ENCODE measurements around the gene NPAS1. TPM values are rescaled to one million over a fixed set of nuclear protein-coding genes. Genes with fewer than 3 reads are reported as not detected.

Gene NPAS1
- total RNA-seq, 2 experiments from 2014 or later: 3.4 to 8.4 TPM

DNA sequence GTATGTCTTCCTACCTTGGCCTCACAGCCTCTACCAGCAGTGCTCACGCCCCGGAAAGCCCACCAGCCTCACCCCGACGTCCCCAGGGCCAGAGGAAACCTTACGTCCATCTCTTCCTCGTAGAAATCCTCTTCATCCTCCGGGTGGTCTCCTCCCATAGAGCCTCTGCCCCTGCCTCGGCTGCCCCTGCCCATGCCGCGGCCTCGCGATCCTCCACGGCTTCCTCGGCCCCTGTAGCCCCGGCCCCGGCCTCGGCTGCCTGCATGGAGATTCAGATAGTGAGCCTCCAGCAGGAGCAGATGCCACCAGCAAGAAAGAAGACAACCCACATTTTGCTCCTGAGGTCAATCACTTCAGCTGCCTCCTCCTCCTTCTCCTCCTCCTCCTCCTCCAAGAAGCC is 66.6 kb downstream of the NPAS1 start:
- intact Hi-C loops (cut with micrococcal nuclease; ENCODE audit: unreplicated experiment): no loop called here
- H3K27ac ChIP-seq (ENCODE audit: low read depth, low read length, poor library complexity, severe bottlenecking): no peak overlapping the region
- BruUV-seq (replicated peaks): no TSS peak
- CTCF ChIA-PET (ENCODE audit: unreplicated experiment): no interaction called here
- no peak overlapping the region for H3K4me2 ChIP-seq (ENCODE audit: low read length)
- H3K9me3 ChIP-seq (ENCODE audit: low read length): no peaks in the 10 kb centered on the region
- H4K20me1 ChIP-seq (ENCODE audit: insufficient read depth, low read length): no peaks in the 10 kb centered on the region
- no peaks in the 10 kb centered on the region for H3K9me2 ChIP-seq (ENCODE audit: insufficient read depth, low read length)
- H3K36me3 ChIP-seq (ENCODE audit: insufficient read depth, low read length): peaks cover 100% of the 10 kb centered on the region
- no peak overlapping the region for H2AFZ ChIP-seq (ENCODE audit: low read length)
- no peak for TF ChIP-seq EZH2phosphoT487 (IDR thresholded peaks at IDR 0.05; ENCODE audit: borderline replicate concordance, low read depth, low read length)
- TF ChIP-seq, protein P1, sequence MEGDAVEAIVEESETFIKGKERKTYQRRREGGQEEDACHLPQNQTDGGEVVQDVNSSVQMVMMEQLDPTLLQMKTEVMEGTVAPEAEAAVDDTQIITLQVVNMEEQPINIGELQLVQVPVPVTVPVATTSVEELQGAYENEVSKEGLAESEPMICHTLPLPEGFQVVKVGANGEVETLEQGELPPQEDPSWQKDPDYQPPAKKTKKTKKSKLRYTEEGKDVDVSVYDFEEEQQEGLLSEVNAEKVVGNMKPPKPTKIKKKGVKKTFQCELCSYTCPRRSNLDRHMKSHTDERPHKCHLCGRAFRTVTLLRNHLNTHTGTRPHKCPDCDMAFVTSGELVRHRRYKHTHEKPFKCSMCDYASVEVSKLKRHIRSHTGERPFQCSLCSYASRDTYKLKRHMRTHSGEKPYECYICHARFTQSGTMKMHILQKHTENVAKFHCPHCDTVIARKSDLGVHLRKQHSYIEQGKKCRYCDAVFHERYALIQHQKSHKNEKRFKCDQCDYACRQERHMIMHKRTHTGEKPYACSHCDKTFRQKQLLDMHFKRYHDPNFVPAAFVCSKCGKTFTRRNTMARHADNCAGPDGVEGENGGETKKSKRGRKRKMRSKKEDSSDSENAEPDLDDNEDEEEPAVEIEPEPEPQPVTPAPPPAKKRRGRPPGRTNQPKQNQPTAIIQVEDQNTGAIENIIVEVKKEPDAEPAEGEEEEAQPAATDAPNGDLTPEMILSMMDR (conservative IDR thresholded peaks at IDR 0.05; ENCODE audit: low read length): no peak
- no peak overlapping the region for H3K4me3 ChIP-seq (ENCODE audit: low read depth, low read length, poor library complexity, severe bottlenecking)
- DNase-seq (ENCODE audit: low spot score): no peak
- H3K4me1 ChIP-seq (ENCODE audit: insufficient read depth, low read length, poor library complexity, severe bottlenecking): no peaks in the 10 kb centered on the region
- POLR2A ChIA-PET: no interaction called here
- no peaks in the 10 kb centered on the region for H3K79me2 ChIP-seq (ENCODE audit: insufficient read depth, low read depth, low read length)

- no peaks in the 10 kb centered on the region for H3K9me3 ChIP-seq (ENCODE audit: low read length)
- TF ChIP-seq, protein P1 (conservative IDR thresholded peaks at IDR 0.05; ENCODE audit: low read length): no peak
- no peak for TF ChIP-seq EZH2phosphoT487 (IDR thresholded peaks at IDR 0.05; ENCODE audit: borderline replicate concordance, low read depth, low read length)
- no peak overlapping the region for H2AFZ ChIP-seq (ENCODE audit: low read length)
- H3K36me3 ChIP-seq (ENCODE audit: insufficient read depth, low read length): peaks cover 97% of the 10 kb centered on the region
- H3K4me3 ChIP-seq (ENCODE audit: low read depth, low read length, poor library complexity, severe bottlenecking): no peak overlapping the region
- POLR2A ChIA-PET: no interaction called here
- no peaks in the 10 kb centered on the region for H4K20me1 ChIP-seq (ENCODE audit: insufficient read depth, low read length)
- intact Hi-C loops (cut with micrococcal nuclease; ENCODE audit: unreplicated experiment): no loop called here
- CTCF ChIA-PET (ENCODE audit: unreplicated experiment): no interaction called here
- no peaks in the 10 kb centered on the region for H3K4me1 ChIP-seq (ENCODE audit: insufficient read depth, low read length, poor library complexity, severe bottlenecking)
- no peak overlapping the region for H3K4me2 ChIP-seq (ENCODE audit: low read length)
- 0 out of 2 replicates have a peak, but pooled peaks cover 3% of the 10 kb centered on the region for H3K79me2 ChIP-seq (ENCODE audit: insufficient read depth, low read depth, low read length)
- no TSS peak for BruUV-seq (replicated peaks)
- H3K27ac ChIP-seq (ENCODE audit: low read depth, low read length, poor library complexity, severe bottlenecking): no peak overlapping the region
- H3K9me2 ChIP-seq (ENCODE audit: insufficient read depth, low read length): no peaks in the 10 kb centered on the region
- DNase-seq (ENCODE audit: low spot score): no peak
Measured at GRCh38 chr19:47089767-47090350, 70.2 kb downstream of the NPAS1 start.

DNA sequence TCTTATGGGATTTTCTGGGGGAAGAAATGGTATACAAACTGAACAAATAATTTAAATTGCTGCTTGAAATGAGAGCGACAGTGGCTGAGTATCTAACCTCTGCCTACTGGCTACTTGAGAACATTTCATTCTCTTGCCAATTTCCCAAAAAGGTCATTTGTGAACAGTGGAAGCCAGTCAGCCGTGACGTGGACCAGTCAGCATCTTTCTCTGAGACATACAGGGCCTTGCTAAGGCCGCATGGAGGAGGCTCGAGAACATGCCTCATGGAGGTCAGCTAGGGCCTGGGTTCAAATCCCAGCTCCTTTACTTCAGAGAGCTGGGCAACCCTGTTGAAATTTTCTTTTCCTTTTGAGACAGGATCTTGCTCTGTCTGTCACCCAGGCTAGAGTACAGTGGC is 73.6 kb downstream of the NPAS1 start:
- intact Hi-C loops (cut with micrococcal nuclease; ENCODE audit: unreplicated experiment): no loop called here
- Histone ChIP-seq H3K9me3 (ENCODE audit: low read length) (no peaks in the 10 kb centered on the region), H2AFZ (ENCODE audit: low read length) (no peak overlapping the region), H3K4me3 (ENCODE audit: low read depth, low read length, poor library complexity, severe bottlenecking) (no peak overlapping the region), H3K27ac (ENCODE audit: low read depth, low read length, poor library complexity, severe bottlenecking) (no peak overlapping the region), H3K36me3 (ENCODE audit: insufficient read depth, low read length) (peaks cover 96% of the 10 kb centered on the region), H3K4me2 (ENCODE audit: low read length) (no peak overlapping the region), H3K79me2 (ENCODE audit: insufficient read depth, low read depth, low read length) (peaks cover 35% of the 10 kb centered on the region), H3K4me1 (ENCODE audit: insufficient read depth, low read length, poor library complexity, severe bottlenecking) (no peaks in the 10 kb centered on the region), H3K9me2 (ENCODE audit: insufficient read depth, low read length) (no peaks in the 10 kb centered on the region), H4K20me1 (ENCODE audit: insufficient read depth, low read length) (no peaks in the 10 kb centered on the region)
- no peak for DNase-seq (ENCODE audit: low spot score)
- ChIA-PET CTCF (ENCODE audit: unreplicated experiment) (no interaction called here), POLR2A (interaction anchor here (0.6 kb wide), 1 partner anchor 50 kb away, joined by 5 read pairs; no protein-coding TSS in a partner anchor)
- no TSS peak for BruUV-seq (replicated peaks)
- TF ChIP-seq EZH2phosphoT487 (IDR thresholded peaks at IDR 0.05; ENCODE audit: borderline replicate concordance, low read depth, low read length): no peak
- TF ChIP-seq, protein P1 (conservative IDR thresholded peaks at IDR 0.05; ENCODE audit: low read length): no peak

Data from OCI-LY7 (cell line).